Activated naive CD4-positive, alpha-beta T cell treated with anti-CD3 and anti-CD28 coated beads, Interleukin-2, amount 10 ng/mL, durations not matched to agents 7 days and 5 days (primary cell): Measurements from ENCODE around the gene STRA6.

ENCODE experiments used
- CTCF ChIA-PET: fragments of 350-600 bp; sonication (Branson Sonifier 250); formaldehyde crosslinking; loops from one replicate; lab custom pipeline; 2021; ENCODE audit warnings: antibody characterized with exemption; lab: Charles Lee
- DNase-seq: peaks from one replicate; pipeline ENCODE4 v3.0.0-alpha.2; 2020
- H3K27ac Mint-ChIP-seq: one replicate; pipeline ENCODE4 v1.8.0; 2021; ENCODE audit warnings: mild to moderate bottlenecking, moderate library complexity, mixed read lengths
- H3K27me3 Mint-ChIP-seq: one replicate; pipeline ENCODE4 v1.8.0; 2021; ENCODE audit warnings: mild to moderate bottlenecking, mixed read lengths
- H3K36me3 Mint-ChIP-seq: one replicate; pipeline ENCODE4 v1.8.0; 2021; ENCODE audit warnings: mixed read lengths
- H3K4me1 Mint-ChIP-seq: one replicate; pipeline ENCODE4 v1.8.0; 2021; ENCODE audit warnings: mixed read lengths
- H3K4me3 Mint-ChIP-seq: one replicate; pipeline ENCODE4 v1.8.0; 2021; ENCODE audit warnings: mild to moderate bottlenecking, moderate library complexity, mixed read lengths
- H3K9me3 Mint-ChIP-seq: one replicate; pipeline ENCODE4 v1.8.0; 2021; ENCODE audit warnings: mixed read lengths

Gene STRA6

DNA sequence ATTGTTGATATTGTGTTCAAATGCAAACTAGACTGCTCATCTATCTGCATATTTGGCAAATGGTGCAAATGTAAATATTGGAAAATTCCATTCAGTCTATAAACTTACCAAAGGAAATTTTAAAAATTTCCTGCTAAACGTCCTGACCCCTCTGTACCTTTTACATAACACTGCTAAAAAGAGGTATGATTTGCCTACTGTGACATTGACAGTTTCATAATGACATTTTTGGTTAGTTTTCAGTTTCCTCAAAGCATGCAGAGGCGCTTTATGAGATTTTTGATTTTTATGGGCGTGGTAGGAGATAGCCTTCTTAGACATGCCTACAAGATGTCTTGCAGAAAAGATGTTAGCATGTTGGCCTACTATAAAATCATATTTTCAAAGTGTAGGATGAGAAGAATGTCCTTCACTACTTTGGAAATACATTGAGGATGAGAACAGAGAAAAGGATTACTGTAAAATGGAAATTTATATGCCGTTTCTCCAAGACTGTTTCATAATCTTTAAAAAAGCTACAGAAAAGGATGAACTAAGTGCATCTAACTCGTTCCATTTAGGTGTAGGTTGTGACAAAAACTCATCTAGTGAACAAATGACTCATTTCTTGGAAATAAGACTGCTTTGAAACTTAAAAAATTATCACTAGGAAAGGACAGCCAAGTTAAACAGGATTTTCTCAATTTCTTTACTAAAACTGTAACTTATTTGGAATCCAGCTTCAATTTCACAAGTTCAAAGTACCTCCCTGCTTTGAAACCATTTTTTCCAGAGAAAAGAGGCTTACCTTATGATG lies 43.5 kb downstream of the STRA6 start:
- CTCF ChIA-PET: interaction anchor here (0.7 kb wide), 1 partner anchor 12 kb away, joined by 3 read pairs; no protein-coding TSS in a partner anchor
- Mint-ChIP-seq H3K4me1 (peaks cover 23% of the 10 kb centered on the region), H3K27me3 (peaks cover 28% of the 10 kb centered on the region), H3K36me3 (no peaks in the 10 kb centered on the region), H3K9me3 (no peaks in the 10 kb centered on the region), H3K27ac (no peak overlapping the region), H3K4me3 (no peak overlapping the region)
- no peak for DNase-seq

- peaks cover 32% of the 10 kb centered on the region for H3K27me3 Mint-ChIP-seq
- H3K27ac Mint-ChIP-seq: no peak overlapping the region
- H3K4me1 Mint-ChIP-seq: peaks cover 23% of the 10 kb centered on the region
- no peaks in the 10 kb centered on the region for H3K36me3 Mint-ChIP-seq
- no peak for DNase-seq
- CTCF ChIA-PET: no interaction called here
- H3K4me3 Mint-ChIP-seq: no peak overlapping the region
- H3K9me3 Mint-ChIP-seq: no peaks in the 10 kb centered on the region
Measured at GRCh38 chr15:74157868-74158827, 44.4 kb downstream of the STRA6 start.

DNA sequence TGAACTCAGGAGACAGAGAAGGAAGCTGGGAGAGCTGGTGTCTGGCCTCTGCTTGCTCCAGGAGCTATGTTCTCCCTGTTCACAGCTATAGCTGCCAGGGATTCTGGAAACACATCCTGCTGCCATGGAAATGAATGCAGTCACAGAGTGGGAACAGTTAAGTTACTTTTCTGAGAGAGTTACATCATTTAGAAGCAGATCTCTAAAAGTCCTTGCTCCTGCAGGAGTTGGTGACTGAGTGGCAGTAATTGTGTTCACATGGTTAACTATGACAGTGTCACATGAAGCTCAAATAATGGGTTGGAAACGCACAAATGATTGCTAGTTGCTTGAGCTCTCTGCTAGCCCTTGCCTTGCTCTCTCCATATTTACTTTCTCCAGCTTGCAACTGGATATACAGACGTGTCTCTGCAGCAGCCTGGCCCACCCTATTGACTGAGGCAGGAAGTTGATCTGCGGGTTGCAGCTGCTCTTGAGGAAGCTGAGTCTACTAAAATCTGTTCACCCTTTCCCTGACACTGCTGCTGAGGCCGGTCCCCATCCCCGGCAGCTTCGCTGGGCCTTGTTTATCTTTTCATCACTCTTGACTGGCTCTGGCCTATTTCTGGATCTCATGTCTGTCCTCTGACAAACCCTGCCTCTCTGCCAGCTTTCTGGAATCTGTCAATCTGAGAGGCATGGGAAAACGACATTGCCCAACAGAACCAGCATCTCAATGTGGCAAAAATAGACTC lies 45.7 kb downstream of the STRA6 start:
- H3K4me3 Mint-ChIP-seq: no peak overlapping the region
- CTCF ChIA-PET: interaction anchor here (1.7 to 1.8 kb wide), 2 partner anchors 153 to 166 kb away, joined by 4 to 7 read pairs; no protein-coding TSS in a partner anchor
- H3K4me1 Mint-ChIP-seq: peaks cover 23% of the 10 kb centered on the region
- H3K36me3 Mint-ChIP-seq: no peaks in the 10 kb centered on the region
- H3K27ac Mint-ChIP-seq: no peak overlapping the region
- DNase-seq: peak; percentile 37
- H3K9me3 Mint-ChIP-seq: no peaks in the 10 kb centered on the region
- peaks cover 31% of the 10 kb centered on the region for H3K27me3 Mint-ChIP-seq

GRCh38 chr15:74155766-74156417 lies 46.7 kb downstream of the STRA6 start:
- peaks cover 23% of the 10 kb centered on the region for H3K4me1 Mint-ChIP-seq
- no peaks in the 10 kb centered on the region for H3K36me3 Mint-ChIP-seq
- no peaks in the 10 kb centered on the region for H3K9me3 Mint-ChIP-seq
- DNase-seq: no peak
- CTCF ChIA-PET: interaction anchor here (1.7 to 1.8 kb wide), 2 partner anchors 153 to 167 kb away, joined by 4 to 7 read pairs; no protein-coding TSS in a partner anchor
- H3K27me3 Mint-ChIP-seq: peaks cover 38% of the 10 kb centered on the region
- H3K4me3 Mint-ChIP-seq: no peak overlapping the region
- no peak overlapping the region for H3K27ac Mint-ChIP-seq

GRCh38 chr15:74147051-74147450 lies 55.5 kb downstream of the STRA6 start:
- Mint-ChIP-seq H3K36me3 (no peaks in the 10 kb centered on the region), H3K4me1 (no peaks in the 10 kb centered on the region), H3K27ac (no peak overlapping the region), H3K27me3 (peaks cover 51% of the 10 kb centered on the region), H3K4me3 (no peak overlapping the region), H3K9me3 (no peaks in the 10 kb centered on the region)
- no peak for DNase-seq
- CTCF ChIA-PET: no interaction called here

GRCh38 chr15:74146277-74146800 lies 56.2 kb downstream of the STRA6 start:
- Mint-ChIP-seq H3K4me1 (no peaks in the 10 kb centered on the region), H3K27me3 (peaks cover 48% of the 10 kb centered on the region), H3K36me3 (no peaks in the 10 kb centered on the region), H3K4me3 (no peak overlapping the region), H3K9me3 (no peaks in the 10 kb centered on the region), H3K27ac (no peak overlapping the region)
- CTCF ChIA-PET: no interaction called here
- DNase-seq: no peak

DNA sequence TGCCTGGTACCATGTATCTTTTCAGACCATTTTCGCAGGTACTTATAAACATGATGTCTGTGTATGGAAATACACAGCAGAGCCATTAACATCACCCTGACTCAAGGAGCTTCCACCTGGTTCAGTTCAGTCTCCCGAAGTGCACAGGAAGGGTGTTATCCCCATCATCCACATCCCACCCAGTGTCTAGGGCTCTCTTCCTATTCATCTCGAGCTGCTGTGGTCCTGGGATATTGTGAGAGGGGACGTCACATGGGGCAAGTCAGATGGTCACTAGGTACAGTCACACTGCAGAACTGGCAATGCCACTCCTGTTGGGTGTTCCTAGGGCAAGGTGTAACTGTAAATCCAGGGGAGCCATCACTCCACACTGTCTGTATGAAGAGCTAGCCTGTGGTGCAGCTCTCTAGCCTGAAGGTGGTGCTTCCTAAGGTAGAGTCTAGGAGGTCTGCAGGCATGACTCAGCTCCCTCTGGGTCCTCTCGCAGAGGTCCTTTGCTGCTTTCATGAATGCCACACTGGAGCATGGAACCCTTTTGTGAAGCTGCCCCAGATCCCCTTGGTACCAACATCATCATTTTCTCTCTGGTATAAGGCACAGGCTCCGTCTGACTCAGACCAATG lies 58.3 kb downstream of the STRA6 start:
- CTCF ChIA-PET: interaction anchor here (0.8 to 1.1 kb wide), 2 partner anchors 16 to 19 kb away, joined by 3 to 4 read pairs; no protein-coding TSS in a partner anchor
- no peak for DNase-seq
- Mint-ChIP-seq H3K36me3 (no peaks in the 10 kb centered on the region), H3K9me3 (no peaks in the 10 kb centered on the region), H3K4me1 (peaks cover 2% of the 10 kb centered on the region), H3K27me3 (peaks cover 56% of the 10 kb centered on the region), H3K27ac (no peak overlapping the region), H3K4me3 (no peak overlapping the region)

GRCh38 chr15:74141591-74141990 lies 61.0 kb downstream of the STRA6 start:
- Mint-ChIP-seq H3K4me1 (peaks cover 11% of the 10 kb centered on the region), H3K36me3 (no peaks in the 10 kb centered on the region), H3K27ac (no peak overlapping the region), H3K27me3 (peaks cover 72% of the 10 kb centered on the region), H3K9me3 (no peaks in the 10 kb centered on the region), H3K4me3 (no peak overlapping the region)
- CTCF ChIA-PET: no interaction called here
- no peak for DNase-seq

GRCh38 chr15:74138642-74139041 lies 63.9 kb downstream of the STRA6 start:
- no peak overlapping the region for H3K27ac Mint-ChIP-seq
- H3K27me3 Mint-ChIP-seq: peaks cover 79% of the 10 kb centered on the region
- H3K4me3 Mint-ChIP-seq: no peak overlapping the region
- CTCF ChIA-PET: interaction anchor here (0.9 to 1.5 kb wide), 3 partner anchors 15 to 184 kb away, joined by 3 read pairs; no protein-coding TSS in a partner anchor
- H3K9me3 Mint-ChIP-seq: no peaks in the 10 kb centered on the region
- H3K4me1 Mint-ChIP-seq: peaks cover 23% of the 10 kb centered on the region
- H3K36me3 Mint-ChIP-seq: peaks cover 4% of the 10 kb centered on the region
- no peak for DNase-seq

DNA sequence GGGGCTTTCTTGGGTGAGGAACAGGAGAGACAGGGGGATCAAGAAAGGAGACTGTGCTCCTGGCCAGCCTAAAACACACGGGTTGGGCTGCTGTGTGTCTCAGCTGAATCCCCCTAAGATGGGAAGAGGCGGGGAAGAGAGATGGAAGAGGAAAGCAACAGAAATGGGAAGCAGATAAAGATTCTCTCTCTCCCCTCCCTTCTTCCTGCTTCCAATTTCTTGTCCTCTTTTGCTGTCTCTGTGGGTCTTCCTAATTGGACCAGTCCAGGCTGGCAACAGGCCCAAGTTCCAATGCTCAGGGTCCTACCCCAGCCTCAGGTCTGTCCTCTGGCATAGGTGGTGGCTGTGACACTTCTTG lies 65.1 kb downstream of the STRA6 start:
- no peak overlapping the region for H3K27ac Mint-ChIP-seq

GRCh38 chr15:74136814-74137536 lies 65.6 kb downstream of the STRA6 start:
- DNase-seq: no peak
- H3K9me3 Mint-ChIP-seq: no peaks in the 10 kb centered on the region
- peak overlapping the region; percentile 50 for H3K4me3 Mint-ChIP-seq
- peaks cover 4% of the 10 kb centered on the region for H3K36me3 Mint-ChIP-seq
- peaks cover 26% of the 10 kb centered on the region for H3K4me1 Mint-ChIP-seq
- peak overlapping the region; percentile 12 for H3K27ac Mint-ChIP-seq
- peaks cover 94% of the 10 kb centered on the region for H3K27me3 Mint-ChIP-seq
- CTCF ChIA-PET: no interaction called here

More for the DNA sequence above, 65.1 kb downstream of the STRA6 start:
- CTCF ChIA-PET: interaction anchor here (0.9 to 1.4 kb wide), 2 partner anchors 16 to 185 kb away, joined by 3 read pairs; no protein-coding TSS in a partner anchor
- peaks cover 90% of the 10 kb centered on the region for H3K27me3 Mint-ChIP-seq
- H3K4me1 Mint-ChIP-seq: peaks cover 26% of the 10 kb centered on the region
- peaks cover 4% of the 10 kb centered on the region for H3K36me3 Mint-ChIP-seq
- H3K4me3 Mint-ChIP-seq: no peak overlapping the region
- no peaks in the 10 kb centered on the region for H3K9me3 Mint-ChIP-seq
- DNase-seq: no peak

DNA sequence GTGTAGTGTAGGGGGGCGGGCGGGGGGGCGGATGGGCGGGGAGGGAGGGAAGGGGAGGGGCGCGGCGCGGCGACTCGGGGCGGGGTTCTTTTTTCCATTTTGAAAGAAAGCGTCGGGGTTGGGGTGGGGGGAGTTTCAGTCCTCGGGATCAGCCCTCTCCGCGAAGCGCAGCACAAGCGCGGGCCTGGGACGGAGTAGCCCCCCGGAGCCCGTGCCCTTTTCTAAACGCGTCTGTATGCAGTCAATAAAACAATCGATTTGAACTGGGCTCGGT lies 66.1 kb downstream of the STRA6 start:
- CTCF ChIA-PET: no interaction called here
- DNase-seq: no peak
- peaks cover 95% of the 10 kb centered on the region for H3K27me3 Mint-ChIP-seq
- no peak overlapping the region for H3K27ac Mint-ChIP-seq
- H3K4me3 Mint-ChIP-seq: peak overlapping the region; percentile 50
- H3K9me3 Mint-ChIP-seq: no peaks in the 10 kb centered on the region
- H3K4me1 Mint-ChIP-seq: peaks cover 26% of the 10 kb centered on the region
- peaks cover 4% of the 10 kb centered on the region for H3K36me3 Mint-ChIP-seq
